SU-DHL-6 (cell line): ENCODE results near the gene MTHFSD.

Experiments used
- H2AFZ ChIP-seq: fragments of 200-600 bp; sonication (generic); 2 replicates; pipeline ENCODE4 v1.6.1; 2014; ENCODE audit warnings: low read depth, mild to moderate bottlenecking, moderate library complexity, mixed read lengths, antibody characterized with exemption, low read length; ENCODE audit not compliant: severe bottlenecking
- H3F3A ChIP-seq: fragments of 200-600 bp; shearing (Covaris generic); 2 replicates; pipeline ENCODE4 v1.6.0; 2016; ENCODE audit warnings: antibody characterized with exemption, mild to moderate bottlenecking; ENCODE audit not compliant: insufficient read depth
- H3K27ac ChIP-seq: fragments of 200-600 bp; sonication (generic); 2 replicates; pipeline ENCODE4 v1.5.1; 2016; ENCODE audit warnings: low read depth, mild to moderate bottlenecking, low read length, moderate library complexity, mixed read lengths
- H3K27me3 ChIP-seq: fragments of 200-600 bp; sonication (generic), shearing (Covaris generic); 2 replicates; pipeline ENCODE4 v1.6.0; 2014; ENCODE audit warnings: mild to moderate bottlenecking, low read length
- H3K36me3 ChIP-seq: fragments of 200-600 bp; sonication (generic); 2 replicates; pipeline ENCODE4 v1.6.1; 2014; ENCODE audit warnings: mild to moderate bottlenecking, low read length, mixed read lengths
- H3K4me2 ChIP-seq: fragments of 300-600, 200-600 bp; shearing (Covaris generic), sonication (generic); 2 replicates; pipeline ENCODE4 v1.6.0; 2014; ENCODE audit warnings: low read length, low read depth, mild to moderate bottlenecking; ENCODE audit not compliant: poor library complexity, severe bottlenecking
- H3K4me3 ChIP-seq: fragments of 200-600 bp; sonication (generic); 2 replicates; pipeline ENCODE4 v1.5.1; 2014; ENCODE audit warnings: antibody characterized with exemption, low read length, mild to moderate bottlenecking, mixed read lengths; ENCODE audit not compliant: insufficient read depth, poor library complexity, severe bottlenecking
- H3K79me2 ChIP-seq: fragments of 200-600 bp; sonication (generic); 2 replicates; pipeline ENCODE4 v1.6.1; 2014; ENCODE audit warnings: mild to moderate bottlenecking, low read length, moderate library complexity; ENCODE audit not compliant: insufficient read depth
- H3K9ac ChIP-seq: fragments of 200-600 bp; sonication (generic); 2 replicates; pipeline ENCODE4 v1.7.0; 2014; ENCODE audit warnings: mild to moderate bottlenecking, low read length
- H3K9me2 ChIP-seq: fragments of 200-600 bp; sonication (generic); replicated peaks from 2 replicates; pipeline ENCODE4 v1.6.1; 2014; ENCODE audit warnings: low read length; ENCODE audit not compliant: insufficient read depth
- H3K9me3 ChIP-seq: fragments of 200-600 bp; sonication (generic); 2 replicates; pipeline ENCODE4 v1.6.1; 2014; ENCODE audit warnings: low read length, mixed read lengths; ENCODE audit not compliant: insufficient read depth
- H4K20me1 ChIP-seq: fragments of 200-600 bp; sonication (generic); 2 replicates; pipeline ENCODE4 v1.6.1; 2014; ENCODE audit warnings: low read depth, mild to moderate bottlenecking, antibody characterized with exemption, low read length, moderate library complexity, mixed read lengths
- EZH2phosphoT487 ChIP-seq: fragments of 200-600 bp; sonication (generic), shearing (Covaris generic); conservative IDR thresholded peaks from 2 replicates; pipeline ENCODE4 v1.6.1; 2018; ENCODE audit warnings: mild to moderate bottlenecking, antibody characterized with exemption, low read length, moderate library complexity, mixed read lengths
- TF ChIP-seq, protein P1 (sequence below): fragments of 200-600 bp; sonication (generic); IDR thresholded peaks from one replicate; pipeline ENCODE4 v1.5.1; 2017; ENCODE audit warnings: antibody characterized with exemption, mild to moderate bottlenecking, low read length, moderate library complexity; ENCODE audit not compliant: insufficient read depth, poor library complexity, severe bottlenecking

The MTHFSD gene

DNA sequence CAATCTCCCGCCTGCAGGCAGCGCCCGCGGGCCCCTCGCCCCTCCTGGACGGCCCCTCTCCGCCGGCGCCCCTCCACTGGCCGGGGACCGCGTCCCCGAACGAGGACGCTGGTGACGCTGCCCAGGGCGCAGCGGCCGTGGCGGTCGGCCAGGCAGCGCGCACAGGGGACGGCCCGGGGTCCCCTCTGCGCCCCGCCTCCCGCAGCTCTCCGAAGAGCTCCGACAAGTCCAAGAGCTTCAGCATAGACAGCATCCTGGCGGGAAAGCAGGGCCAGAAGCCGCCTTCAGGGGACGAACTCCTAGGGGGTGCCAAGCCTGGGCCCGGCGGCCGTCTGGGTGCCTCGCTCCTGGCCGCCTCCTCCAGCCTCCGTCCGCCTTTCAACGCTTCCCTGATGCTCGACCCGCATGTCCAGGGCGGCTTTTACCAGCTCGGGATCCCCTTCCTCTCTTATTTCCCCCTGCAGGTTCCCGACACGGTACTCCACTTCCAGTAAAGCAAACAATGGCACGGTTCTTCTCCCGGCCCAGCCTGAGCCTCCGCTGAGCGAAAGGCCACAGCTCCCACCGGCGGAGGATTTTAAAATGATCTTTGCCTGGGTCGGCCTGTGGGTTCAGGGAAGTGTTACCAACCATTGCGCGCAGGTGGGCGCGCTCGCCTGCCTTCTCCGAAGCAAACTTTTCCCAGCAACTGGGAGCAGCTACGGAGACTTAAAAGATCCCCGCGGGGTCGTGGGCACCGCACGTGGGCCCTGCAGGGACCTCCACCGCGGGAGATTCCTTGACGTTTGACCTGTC lies 24.4 kb upstream of the MTHFSD start:
- no peaks in the 10 kb centered on the region for H3K79me2 ChIP-seq
- no peak overlapping the region for H3K4me2 ChIP-seq
- TF ChIP-seq, protein P1, sequence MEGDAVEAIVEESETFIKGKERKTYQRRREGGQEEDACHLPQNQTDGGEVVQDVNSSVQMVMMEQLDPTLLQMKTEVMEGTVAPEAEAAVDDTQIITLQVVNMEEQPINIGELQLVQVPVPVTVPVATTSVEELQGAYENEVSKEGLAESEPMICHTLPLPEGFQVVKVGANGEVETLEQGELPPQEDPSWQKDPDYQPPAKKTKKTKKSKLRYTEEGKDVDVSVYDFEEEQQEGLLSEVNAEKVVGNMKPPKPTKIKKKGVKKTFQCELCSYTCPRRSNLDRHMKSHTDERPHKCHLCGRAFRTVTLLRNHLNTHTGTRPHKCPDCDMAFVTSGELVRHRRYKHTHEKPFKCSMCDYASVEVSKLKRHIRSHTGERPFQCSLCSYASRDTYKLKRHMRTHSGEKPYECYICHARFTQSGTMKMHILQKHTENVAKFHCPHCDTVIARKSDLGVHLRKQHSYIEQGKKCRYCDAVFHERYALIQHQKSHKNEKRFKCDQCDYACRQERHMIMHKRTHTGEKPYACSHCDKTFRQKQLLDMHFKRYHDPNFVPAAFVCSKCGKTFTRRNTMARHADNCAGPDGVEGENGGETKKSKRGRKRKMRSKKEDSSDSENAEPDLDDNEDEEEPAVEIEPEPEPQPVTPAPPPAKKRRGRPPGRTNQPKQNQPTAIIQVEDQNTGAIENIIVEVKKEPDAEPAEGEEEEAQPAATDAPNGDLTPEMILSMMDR: no peak
- TF ChIP-seq EZH2phosphoT487: no peak
- H3K9me3 ChIP-seq: no peaks in the 10 kb centered on the region
- H3K36me3 ChIP-seq: no peaks in the 10 kb centered on the region
- no peaks in the 10 kb centered on the region for H3F3A ChIP-seq
- no peak overlapping the region for H3K9ac ChIP-seq
- no peaks in the 10 kb centered on the region for H4K20me1 ChIP-seq
- H2AFZ ChIP-seq: no peak overlapping the region
- H3K9me2 ChIP-seq: no peaks in the 10 kb centered on the region
- H3K27me3 ChIP-seq: no peaks in the 10 kb centered on the region
- no peak overlapping the region for H3K4me3 ChIP-seq
- H3K27ac ChIP-seq: no peak overlapping the region

DNA sequence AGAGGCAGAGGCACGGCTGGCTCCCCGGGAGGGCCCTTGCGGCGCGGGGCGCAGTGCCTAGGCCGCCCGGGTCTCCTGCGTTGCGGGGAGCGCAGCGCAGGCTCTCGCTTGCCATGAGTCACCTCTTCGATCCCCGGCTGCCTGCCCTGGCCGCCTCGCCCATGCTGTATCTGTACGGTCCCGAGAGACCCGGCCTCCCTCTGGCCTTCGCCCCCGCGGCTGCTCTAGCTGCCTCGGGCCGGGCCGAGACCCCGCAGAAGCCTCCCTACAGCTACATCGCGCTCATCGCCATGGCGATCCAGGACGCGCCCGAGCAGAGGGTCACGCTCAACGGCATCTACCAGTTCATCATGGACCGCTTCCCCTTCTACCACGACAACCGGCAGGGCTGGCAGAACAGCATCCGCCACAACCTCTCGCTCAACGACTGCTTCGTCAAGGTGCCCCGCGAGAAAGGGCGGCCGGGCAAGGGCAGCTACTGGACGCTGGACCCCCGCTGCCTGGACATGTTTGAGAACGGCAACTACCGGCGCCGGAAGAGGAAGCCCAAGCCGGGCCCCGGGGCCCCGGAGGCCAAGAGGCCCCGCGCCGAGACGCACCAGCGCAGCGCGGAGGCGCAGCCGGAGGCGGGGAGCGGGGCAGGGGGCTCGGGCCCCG lies 23.7 kb upstream of the MTHFSD start:
- no peak overlapping the region for H2AFZ ChIP-seq
- no peak overlapping the region for H3K4me2 ChIP-seq
- TF ChIP-seq EZH2phosphoT487: no peak
- TF ChIP-seq, protein P1: no peak
- H3K9me3 ChIP-seq: no peaks in the 10 kb centered on the region
- H3K9me2 ChIP-seq: no peaks in the 10 kb centered on the region
- H4K20me1 ChIP-seq: no peaks in the 10 kb centered on the region
- no peaks in the 10 kb centered on the region for H3K27me3 ChIP-seq
- no peak overlapping the region for H3K9ac ChIP-seq
- no peaks in the 10 kb centered on the region for H3F3A ChIP-seq
- H3K4me3 ChIP-seq: no peak overlapping the region
- H3K79me2 ChIP-seq: no peaks in the 10 kb centered on the region
- H3K27ac ChIP-seq: no peak overlapping the region
- H3K36me3 ChIP-seq: no peaks in the 10 kb centered on the region

DNA sequence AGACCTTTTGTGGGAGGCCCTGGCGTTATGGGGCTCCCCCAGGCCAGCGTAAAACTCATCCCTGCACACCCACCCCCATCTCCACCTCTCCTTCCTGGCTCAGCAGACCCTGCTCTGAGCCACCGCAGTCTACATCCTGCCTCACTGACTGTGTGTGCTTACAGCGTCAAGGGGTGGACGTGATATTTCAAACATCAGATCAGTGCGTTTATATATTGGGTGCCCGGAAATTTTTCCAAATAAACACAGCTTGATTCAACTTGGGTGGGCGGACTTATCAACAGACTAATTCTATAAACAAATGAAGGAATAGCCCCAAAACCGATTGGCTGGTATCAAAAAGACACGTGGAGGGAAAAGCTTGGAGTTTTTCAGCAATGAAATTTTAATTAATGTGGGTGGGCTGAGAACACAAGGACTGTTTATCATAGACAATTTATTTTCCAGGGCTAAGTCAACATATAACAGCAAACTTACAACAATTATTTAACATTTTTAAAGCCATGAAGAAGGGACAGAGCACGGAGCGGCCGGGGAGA lies 23.1 kb upstream of the MTHFSD start, which contains the start of gene FOXL1:
Gene FOXL1 (plus strand): TSS at position 489 of the 539 bp plus-strand sequence. CDS start 175 bp downstream, outside the sequence.
- H3K79me2 ChIP-seq: no peaks in the 10 kb centered on the region

More for the DNA sequence above, 23.1 kb upstream of the MTHFSD start, which contains the start of gene FOXL1:
- Histone ChIP-seq H3K4me2 (no peak within 1 kb of the TSS), H3K9ac (no peak within 1 kb of the TSS), H4K20me1 (no peaks in the 10 kb centered on the region), H3K27ac (no peak within 1 kb of the TSS), H3K4me3 (no peak within 1 kb of the TSS), H3K9me3 (no peaks in the 10 kb centered on the region), H3K36me3 (no peaks in the 10 kb centered on the region), H3K27me3 (no peaks in the 10 kb centered on the region), H2AFZ (no peak within 1 kb of the TSS), H3K9me2 (no peaks in the 10 kb centered on the region), H3F3A (no peaks in the 10 kb centered on the region)
- TF ChIP-seq EZH2phosphoT487: no peak
- TF ChIP-seq, protein P1: no peak
